ENCODE data around the gene GULP1.

DNA sequence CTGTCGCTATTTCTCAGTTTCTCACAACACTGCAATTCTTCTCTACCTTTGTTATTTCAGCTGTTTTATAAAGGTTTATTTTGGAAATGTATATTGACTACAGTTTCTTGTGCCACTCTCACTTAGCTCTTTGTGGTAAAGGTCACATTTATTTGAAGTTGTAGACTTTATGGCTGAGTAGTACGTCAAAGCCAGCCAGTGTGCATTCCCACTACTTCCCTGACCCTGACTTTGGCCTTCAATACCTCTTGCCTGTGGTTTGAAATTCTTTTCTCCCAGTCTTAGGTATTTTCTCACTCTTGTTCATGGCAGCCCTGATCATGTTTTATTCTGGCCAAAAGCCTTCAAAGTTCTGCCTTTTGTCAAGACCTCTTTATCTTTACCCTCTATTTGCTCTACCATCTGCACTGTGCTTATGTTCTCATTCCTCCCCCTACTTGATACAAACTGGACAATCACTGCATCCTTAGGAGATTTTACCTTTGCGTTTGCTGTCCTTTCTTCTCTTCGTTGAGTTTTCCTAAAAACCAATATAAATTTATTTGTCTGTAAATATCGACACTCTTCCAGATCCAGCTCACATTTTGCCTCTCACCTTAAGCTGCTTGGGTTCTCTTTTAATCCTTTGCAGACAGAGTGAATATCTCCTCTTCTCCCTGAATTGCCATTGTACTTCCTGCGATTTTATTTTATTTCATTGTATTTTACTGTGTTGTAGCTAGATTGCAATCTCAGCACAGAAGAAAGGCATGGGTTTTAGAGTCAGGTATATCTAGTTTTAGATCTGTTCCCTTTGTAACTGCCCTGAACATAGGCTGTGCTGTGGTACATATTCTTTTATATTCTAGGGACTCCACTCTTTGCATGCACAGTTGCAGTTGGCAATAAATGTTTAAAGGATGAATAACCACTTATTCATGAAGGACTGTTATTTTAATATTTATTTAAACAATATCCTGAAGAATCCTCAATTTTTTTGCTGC is 31.2 kb downstream of the GULP1 start:
- no peak for TF ChIP-seq CTCF (conservative IDR thresholded peaks at IDR 0.05)
- no peak for TF ChIP-seq ZFX (IDR thresholded peaks at IDR 0.05)
